VCaP (cell line): ENCODE measurements around the gene PAXIP1.
A peak's percentile ranks its signal among the peaks of the same experiment; 100 is the strongest.

ENCODE experiments used
- H3K27ac ChIP-seq: fragments of 450-650 bp; 2 replicates; pipeline ENCODE4 v1.5.1; 2017
- CTCF ChIP-seq: fragments of 450-650 bp; conservative IDR thresholded peaks from 2 replicates; pipeline ENCODE4 v1.5.1; 2017; ENCODE audit warnings: mild to moderate bottlenecking, moderate library complexity

PAXIP1 gene

GRCh38 chr7:154903083-154903731 is 99.7 kb downstream of the PAXIP1 start:
- no peak for TF ChIP-seq CTCF
- peak overlapping the region; percentile 15; the same call in 1 of the 2 replicates for H3K27ac ChIP-seq

- TF ChIP-seq CTCF: no peak
Measured at GRCh38 chr7:154902600-154903082, 100.3 kb downstream of the PAXIP1 start.

GRCh38 chr7:154899862-154900261 is 103.1 kb downstream of the PAXIP1 start:
- no peak for TF ChIP-seq CTCF
- no peak overlapping the region for H3K27ac ChIP-seq

More at GRCh38 chr7:154902600-154903082, 100.3 kb downstream of the PAXIP1 start:
- peak overlapping the region; percentile 15; the same call in 1 of the 2 replicates for H3K27ac ChIP-seq

- H3K27ac ChIP-seq: no peak overlapping the region
Measured at GRCh38 chr7:154898973-154899855, 103.7 kb downstream of the PAXIP1 start.

GRCh38 chr7:154896076-154896475 is 106.8 kb downstream of the PAXIP1 start:
- no peak overlapping the region for H3K27ac ChIP-seq
- TF ChIP-seq CTCF: no peak

More at GRCh38 chr7:154898973-154899855, 103.7 kb downstream of the PAXIP1 start:
- TF ChIP-seq CTCF: no peak
